Fibroblast of mammary gland (primary cell): ENCODE measurements around the gene LRRC63.

Source experiments
- DNase-seq: peaks from one replicate; pipeline ENCODE4 v3.0.0-alpha.2; 2010; ENCODE audit warnings: low read depth
- H3K4me3 ChIP-seq: 2 replicates; pipeline ENCODE4 v1.5.1; 2011; ENCODE audit warnings: low read depth, mild to moderate bottlenecking, low read length, moderate library complexity; ENCODE audit not compliant: control insufficient read depth
- CTCF ChIP-seq: conservative IDR thresholded peaks from 2 replicates; pipeline ENCODE4 v1.5.1; 2011; ENCODE audit warnings: low read depth, low read length, inconsistent platforms; ENCODE audit not compliant: control insufficient read depth, insufficient read depth

The LRRC63 gene

GRCh38 chr13:46172531-46172991 is 39.2 kb upstream of the LRRC63 start:
- DNase-seq = no peak
- no peak overlapping the region for H3K4me3 ChIP-seq
- TF ChIP-seq CTCF = no peak

GRCh38 chr13:46173656-46174055 is 38.1 kb upstream of the LRRC63 start:
- no peak for DNase-seq
- no peak for TF ChIP-seq CTCF
- no peak overlapping the region for H3K4me3 ChIP-seq

GRCh38 chr13:46176756-46177155 is 35.0 kb upstream of the LRRC63 start:
- no peak overlapping the region for H3K4me3 ChIP-seq
- TF ChIP-seq CTCF = no peak
- DNase-seq = no peak

GRCh38 chr13:46178143-46178542 is 33.6 kb upstream of the LRRC63 start:
- no peak overlapping the region for H3K4me3 ChIP-seq
- no peak for DNase-seq
- TF ChIP-seq CTCF = no peak

- DNase-seq = no peak
- TF ChIP-seq CTCF = no peak
- H3K4me3 ChIP-seq = no peak overlapping the region
These were observed 32.9 kb upstream of the LRRC63 start for GRCh38 chr13:46178821-46179220.

GRCh38 chr13:46179491-46179908 is 32.2 kb upstream of the LRRC63 start:
- TF ChIP-seq CTCF = no peak
- DNase-seq = no peak
- no peak overlapping the region for H3K4me3 ChIP-seq
